ENCODE measurements around the gene SRSF9.

Gene SRSF9

DNA sequence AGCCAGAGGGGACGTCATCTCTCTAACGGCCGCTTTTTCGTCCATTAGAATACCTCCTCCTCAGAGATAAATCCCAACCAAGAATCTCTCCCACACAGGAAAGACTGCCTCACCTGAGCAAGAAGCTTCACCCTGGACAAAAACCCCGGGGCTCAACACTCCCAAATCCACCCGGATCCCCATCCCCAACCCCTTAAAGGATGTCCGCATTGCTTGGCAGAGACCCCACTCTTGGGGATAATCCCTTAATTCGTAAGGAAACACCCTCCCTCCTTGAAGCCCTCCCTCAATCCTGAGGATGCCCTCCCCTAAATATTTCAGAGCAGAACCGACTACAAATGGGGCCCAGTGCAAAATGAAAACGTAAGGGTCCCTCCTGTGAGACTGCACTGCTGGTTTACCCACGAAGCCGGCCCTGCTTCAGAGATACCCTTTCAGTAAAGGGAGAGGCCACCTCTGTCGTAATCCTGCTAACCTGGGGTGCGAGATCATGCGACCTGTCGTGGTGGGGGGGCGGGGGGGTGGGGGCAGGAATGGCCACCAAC is 25.7 kb upstream of the SRSF9 start:
- Histone ChIP-seq H3K4me2 (ENCODE audit: low read length) (peak overlapping the region; percentile 82), H3K27me3 (ENCODE audit: low read depth, low read length) (no peaks in the 10 kb centered on the region), H3K9me3 (ENCODE audit: insufficient read depth, low read length) (no peaks in the 10 kb centered on the region), H2AFZ (ENCODE audit: low read depth, low read length) (peak overlapping the region; percentile 66; the same call in 1 of the 2 replicates), H3K79me2 (ENCODE audit: low read length) (peaks cover 37% of the 10 kb centered on the region), H3K4me1 (ENCODE audit: low read length) (peaks cover 14% of the 10 kb centered on the region), H4K20me1 (ENCODE audit: insufficient read depth, low read length) (peaks cover 11% of the 10 kb centered on the region), H3K9ac (ENCODE audit: low read length) (peak overlapping the region; percentile 72), H3K4me3 (ENCODE audit: low read length) (peak overlapping the region; percentile 95), H3K36me3 (replicated peaks; ENCODE audit: low read depth, low read length) (peaks cover 21% of the 10 kb centered on the region), H3K27ac (ENCODE audit: low read length) (no peak overlapping the region)
- TF ChIP-seq, protein P1, sequence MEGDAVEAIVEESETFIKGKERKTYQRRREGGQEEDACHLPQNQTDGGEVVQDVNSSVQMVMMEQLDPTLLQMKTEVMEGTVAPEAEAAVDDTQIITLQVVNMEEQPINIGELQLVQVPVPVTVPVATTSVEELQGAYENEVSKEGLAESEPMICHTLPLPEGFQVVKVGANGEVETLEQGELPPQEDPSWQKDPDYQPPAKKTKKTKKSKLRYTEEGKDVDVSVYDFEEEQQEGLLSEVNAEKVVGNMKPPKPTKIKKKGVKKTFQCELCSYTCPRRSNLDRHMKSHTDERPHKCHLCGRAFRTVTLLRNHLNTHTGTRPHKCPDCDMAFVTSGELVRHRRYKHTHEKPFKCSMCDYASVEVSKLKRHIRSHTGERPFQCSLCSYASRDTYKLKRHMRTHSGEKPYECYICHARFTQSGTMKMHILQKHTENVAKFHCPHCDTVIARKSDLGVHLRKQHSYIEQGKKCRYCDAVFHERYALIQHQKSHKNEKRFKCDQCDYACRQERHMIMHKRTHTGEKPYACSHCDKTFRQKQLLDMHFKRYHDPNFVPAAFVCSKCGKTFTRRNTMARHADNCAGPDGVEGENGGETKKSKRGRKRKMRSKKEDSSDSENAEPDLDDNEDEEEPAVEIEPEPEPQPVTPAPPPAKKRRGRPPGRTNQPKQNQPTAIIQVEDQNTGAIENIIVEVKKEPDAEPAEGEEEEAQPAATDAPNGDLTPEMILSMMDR (IDR thresholded peaks at IDR 0.05; ENCODE audit: low read depth, low read length): no peak
- no peak for TF ChIP-seq EZH2phosphoT487 (IDR thresholded peaks at IDR 0.05; ENCODE audit: low read depth)

DNA sequence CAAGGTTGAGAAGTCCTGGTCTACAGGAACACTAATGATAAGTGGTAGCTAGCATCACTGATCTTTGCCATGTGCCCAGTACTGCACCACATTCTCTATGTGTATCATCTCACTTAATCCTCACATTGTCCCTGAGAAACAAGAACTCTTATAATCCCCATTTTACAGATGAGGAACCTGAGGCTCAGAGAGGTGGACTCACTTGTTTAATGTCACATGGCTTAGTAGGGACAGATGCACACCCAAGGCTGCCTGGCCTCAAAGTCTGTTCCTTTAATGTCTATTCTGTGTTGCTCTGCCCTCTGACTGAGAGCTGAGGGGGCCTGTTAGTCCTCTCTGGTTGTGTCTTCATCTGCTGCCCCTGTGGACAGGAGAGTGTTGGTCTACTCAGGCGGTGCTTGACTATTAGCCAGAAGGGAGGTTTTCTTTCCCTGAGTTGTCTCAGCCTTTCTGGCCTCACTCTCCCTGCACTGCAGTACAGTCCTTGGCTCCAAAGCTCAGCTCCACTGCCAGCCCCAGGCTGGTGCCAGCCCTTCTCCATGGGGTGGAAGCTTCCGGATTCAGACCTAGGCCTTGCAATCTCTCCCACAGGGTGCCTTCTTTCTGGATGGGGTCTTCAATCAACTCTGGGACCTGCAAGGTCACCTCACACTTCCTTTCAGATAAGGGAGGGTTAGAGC is 21.4 kb upstream of the SRSF9 start:
- Histone ChIP-seq H3K4me1 (ENCODE audit: low read length) (peaks cover 6% of the 10 kb centered on the region), H3K9ac (ENCODE audit: low read length) (no peak overlapping the region), H3K9me3 (ENCODE audit: insufficient read depth, low read length) (no peaks in the 10 kb centered on the region)

DNA sequence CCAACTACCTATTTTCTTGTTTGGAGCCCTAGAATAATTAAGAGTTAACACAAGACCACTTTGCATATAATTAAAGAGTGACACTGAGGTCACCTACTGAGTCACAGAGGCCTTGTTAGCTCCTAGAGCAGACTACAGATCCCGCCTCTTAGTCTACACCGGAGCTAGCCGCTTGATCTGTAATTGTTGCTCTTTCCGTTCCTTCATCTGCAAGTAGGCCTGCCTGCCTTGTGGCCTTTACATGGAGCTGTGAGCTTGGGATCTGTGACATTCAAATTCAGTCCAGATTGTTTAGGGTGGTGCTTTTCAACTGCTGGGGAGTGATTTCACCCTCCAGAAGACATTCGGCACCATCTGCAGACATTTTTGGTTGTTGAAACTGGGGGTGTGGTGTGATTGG is 20.8 kb upstream of the SRSF9 start:
- H3K9ac ChIP-seq (ENCODE audit: low read length): no peak overlapping the region
- H3K27me3 ChIP-seq (ENCODE audit: low read depth, low read length): no peaks in the 10 kb centered on the region
- H3K36me3 ChIP-seq (replicated peaks; ENCODE audit: low read depth, low read length): no peaks in the 10 kb centered on the region
- no peaks in the 10 kb centered on the region for H3K9me3 ChIP-seq (ENCODE audit: insufficient read depth, low read length)
- no peak overlapping the region for H3K4me2 ChIP-seq (ENCODE audit: low read length)
- H4K20me1 ChIP-seq (ENCODE audit: insufficient read depth, low read length): no peaks in the 10 kb centered on the region
- no peak overlapping the region for H2AFZ ChIP-seq (ENCODE audit: low read depth, low read length)
- TF ChIP-seq, protein P1 (IDR thresholded peaks at IDR 0.05; ENCODE audit: low read depth, low read length): no peak
- no peak for TF ChIP-seq EZH2phosphoT487 (IDR thresholded peaks at IDR 0.05; ENCODE audit: low read depth)
- peaks cover 6% of the 10 kb centered on the region for H3K4me1 ChIP-seq (ENCODE audit: low read length)
- H3K4me3 ChIP-seq (ENCODE audit: low read length): no peak overlapping the region
- no peak overlapping the region for H3K27ac ChIP-seq (ENCODE audit: low read length)
- peaks cover 9% of the 10 kb centered on the region for H3K79me2 ChIP-seq (ENCODE audit: low read length)

More for the DNA sequence above, 21.4 kb upstream of the SRSF9 start:
- Histone ChIP-seq H3K4me2 (ENCODE audit: low read length) (no peak overlapping the region), H3K79me2 (ENCODE audit: low read length) (peaks cover 11% of the 10 kb centered on the region), H3K27me3 (ENCODE audit: low read depth, low read length) (no peaks in the 10 kb centered on the region), H2AFZ (ENCODE audit: low read depth, low read length) (no peak overlapping the region), H3K4me3 (ENCODE audit: low read length) (no peak overlapping the region), H3K27ac (ENCODE audit: low read length) (no peak overlapping the region), H4K20me1 (ENCODE audit: insufficient read depth, low read length) (no peaks in the 10 kb centered on the region), H3K36me3 (replicated peaks; ENCODE audit: low read depth, low read length) (no peaks in the 10 kb centered on the region)
- TF ChIP-seq, protein P1 (IDR thresholded peaks at IDR 0.05; ENCODE audit: low read depth, low read length): no peak
- TF ChIP-seq EZH2phosphoT487 (IDR thresholded peaks at IDR 0.05; ENCODE audit: low read depth): no peak

DNA sequence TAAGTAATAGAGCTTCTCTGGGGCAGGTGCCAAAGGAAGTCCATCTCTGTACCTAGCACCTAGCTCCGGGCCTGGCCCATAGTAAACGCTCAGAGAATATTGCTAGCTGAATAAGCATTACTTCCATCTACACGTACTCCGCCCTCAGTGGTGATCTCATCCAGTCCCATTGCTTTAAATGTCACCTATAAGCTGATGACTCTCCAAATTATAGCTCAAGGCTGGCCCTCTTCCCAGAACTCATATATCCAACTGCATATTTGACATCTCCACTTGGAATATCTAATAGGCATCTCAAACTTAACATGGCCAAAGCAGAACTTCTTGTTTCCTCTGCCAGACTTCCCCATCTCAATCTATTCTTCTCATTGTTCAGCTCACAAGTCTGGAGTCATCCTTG is 19.5 kb upstream of the SRSF9 start:
- H3K27me3 ChIP-seq (ENCODE audit: low read depth, low read length): no peaks in the 10 kb centered on the region
- no peak overlapping the region for H3K27ac ChIP-seq (ENCODE audit: low read length)
- H3K4me3 ChIP-seq (ENCODE audit: low read length): no peak overlapping the region
- TF ChIP-seq, protein P1 (IDR thresholded peaks at IDR 0.05; ENCODE audit: low read depth, low read length): no peak
- TF ChIP-seq EZH2phosphoT487 (IDR thresholded peaks at IDR 0.05; ENCODE audit: low read depth): no peak
- no peaks in the 10 kb centered on the region for H3K4me1 ChIP-seq (ENCODE audit: low read length)
- H3K36me3 ChIP-seq (replicated peaks; ENCODE audit: low read depth, low read length): no peaks in the 10 kb centered on the region
- no peak overlapping the region for H2AFZ ChIP-seq (ENCODE audit: low read depth, low read length)
- no peak overlapping the region for H3K9ac ChIP-seq (ENCODE audit: low read length)
- no peaks in the 10 kb centered on the region for H4K20me1 ChIP-seq (ENCODE audit: insufficient read depth, low read length)
- H3K4me2 ChIP-seq (ENCODE audit: low read length): no peak overlapping the region
- no peaks in the 10 kb centered on the region for H3K79me2 ChIP-seq (ENCODE audit: low read length)
- no peaks in the 10 kb centered on the region for H3K9me3 ChIP-seq (ENCODE audit: insufficient read depth, low read length)
